HepG2 (cell line): ENCODE data around the gene RASSF10.

Source experiments
- BHLHE40 ChIP-seq: IDR thresholded peaks from 2 replicates; pipeline ENCODE4 v1.6.1; 2011; ENCODE audit warnings: low read length, improper control_type of control experiment
- DZIP1 ChIP-seq: sonication (generic); formaldehyde crosslinking; IDR thresholded peaks from 2 replicates; pipeline ENCODE4 v1.5.0; 2020; ENCODE audit warnings: mild to moderate bottlenecking, missing genetic modification reagents
- EZH2 ChIP-seq: conservative IDR thresholded peaks from 2 replicates; pipeline ENCODE4 v1.6.1; 2012; ENCODE audit warnings: mild to moderate bottlenecking, low read depth, low read length, moderate library complexity
- PHF8 ChIP-seq: sonication (generic); formaldehyde crosslinking; IDR thresholded peaks from 2 replicates; pipeline ENCODE4 v1.5.0; 2020; ENCODE audit warnings: missing genetic modification reagents
- ZBTB40 ChIP-seq, 2 experiments: fragments of 450-650 bp in 1 of 2; sonication (generic) in 1 of 2; formaldehyde crosslinking in 1 of 2; IDR thresholded peaks; 2 replicates each; pipeline versions ENCODE4 v1.6.1 to v1.8.0; 2016 to 2022; ENCODE audit warnings: antibody characterized with exemption in 1 of 2, mild to moderate bottlenecking in 1 of 2, missing genetic modification reagents in 1 of 2

- no peak for TF ChIP-seq BHLHE40
- TF ChIP-seq DZIP1 (CRISPR knock-in tag), result no peak
- no peak for TF ChIP-seq ZBTB40 (IDR thresholded peaks at IDR 0.05)
- no peak for TF ChIP-seq ZBTB40 (CRISPR knock-in tag; IDR thresholded peaks at IDR 0.05)
- TF ChIP-seq PHF8 (CRISPR knock-in tag), result no peak
- no peak for TF ChIP-seq EZH2
Measured at GRCh38 chr11:13055200-13055599, 46.1 kb downstream of the RASSF10 start.
